NCI-H345 treated with DMSO at 0.1 percent for 48 hours (cell line): Measurements from ENCODE around the gene ZFP64.
"Not testable (repeated sequence)": the region's sequence is repeated elsewhere in the genome, so short reads cannot be mapped to it uniquely, and the experiment has no call there.

Source experiments
- DNase-seq: peaks from one replicate; lab custom pipeline; 2025; ENCODE audit not compliant: unreplicated experiment; lab: John Stamatoyannopoulos, UW

ZFP64 gene

DNA sequence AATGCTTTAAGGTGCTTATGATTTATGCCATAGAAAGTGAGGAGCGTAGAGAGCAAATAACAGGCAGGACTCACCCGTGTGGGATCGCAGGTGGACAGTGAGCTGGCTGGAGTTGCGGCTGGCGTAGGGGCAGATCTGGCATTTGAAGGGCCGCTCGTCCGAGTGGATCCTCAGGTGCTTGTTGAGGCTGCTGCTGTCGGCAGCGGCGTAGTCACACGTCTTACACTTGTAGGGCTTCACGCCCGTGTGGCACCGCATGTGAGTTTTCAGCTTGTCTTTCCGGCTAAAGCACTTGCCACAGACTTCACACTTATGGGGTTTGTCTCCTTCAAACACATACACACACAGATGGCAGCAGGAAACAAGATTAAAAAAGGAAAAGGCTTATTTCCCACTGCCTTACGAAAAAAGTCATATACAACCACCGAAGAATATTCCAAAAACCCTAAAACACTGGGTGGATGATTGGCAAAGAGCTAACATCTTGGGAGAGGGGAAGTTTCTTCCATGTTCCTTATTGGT is 31.5 kb downstream of the ZFP64 start:
- DNase-seq, result no peak

DNA sequence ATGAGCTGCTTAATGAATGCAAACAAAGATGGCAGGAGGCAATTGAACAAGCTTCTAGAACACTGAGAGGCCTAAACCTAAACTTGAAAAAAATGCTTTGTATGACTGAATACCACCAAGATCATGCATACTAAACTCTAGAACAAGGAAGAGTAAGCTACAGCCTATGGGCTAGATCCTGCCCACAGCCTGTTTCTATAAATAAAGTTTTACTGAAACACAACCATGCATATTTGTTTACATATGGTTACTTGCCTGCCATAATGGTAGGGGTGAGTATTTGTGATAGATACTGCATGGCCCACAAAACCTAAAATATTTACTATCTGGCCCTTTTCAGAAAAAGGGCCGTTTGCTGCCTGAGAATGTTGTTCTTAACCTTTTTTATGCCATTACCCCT is 37.0 kb downstream of the ZFP64 start:
- DNase-seq, result no peak

DNA sequence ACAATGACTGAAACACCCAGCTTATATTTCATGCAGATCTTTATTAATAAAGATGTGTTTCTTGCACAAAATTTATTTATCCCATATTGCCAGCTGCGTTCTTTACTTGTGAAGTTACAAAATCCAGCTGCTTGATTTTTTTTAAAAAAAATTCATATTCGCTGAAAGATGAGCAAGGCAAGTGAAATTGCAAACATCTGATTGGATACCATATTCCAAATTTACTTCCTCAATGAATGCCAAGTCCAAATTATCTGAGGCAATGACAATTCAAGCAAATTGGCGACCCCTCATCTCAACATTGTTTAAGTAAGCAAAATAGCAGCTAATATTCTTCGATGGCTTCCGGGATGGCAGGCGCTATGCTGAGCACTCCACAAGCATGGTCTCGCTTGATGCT is 37.7 kb downstream of the ZFP64 start:
- no peak for DNase-seq

DNA sequence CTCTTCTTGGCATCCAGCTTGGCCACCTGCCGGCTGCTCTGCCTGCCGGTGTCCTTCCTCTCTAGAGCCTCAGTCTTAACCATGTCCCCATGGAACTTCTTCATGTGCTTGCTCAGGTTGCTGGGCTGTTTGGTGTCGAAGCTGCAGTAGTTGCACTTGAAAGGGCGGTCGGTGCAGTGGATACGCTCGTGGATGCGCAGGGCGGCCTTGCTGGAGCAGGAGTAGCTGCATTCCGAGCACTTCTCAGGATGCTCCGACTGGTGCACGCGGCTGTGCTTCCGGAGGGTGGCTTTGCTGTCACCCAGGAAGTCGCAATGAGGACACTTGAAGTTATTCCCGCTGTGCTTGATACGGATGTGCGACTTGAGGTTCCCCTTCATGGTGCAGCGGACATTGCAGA is 38.7 kb downstream of the ZFP64 start:
- DNase-seq, result no peak

DNA sequence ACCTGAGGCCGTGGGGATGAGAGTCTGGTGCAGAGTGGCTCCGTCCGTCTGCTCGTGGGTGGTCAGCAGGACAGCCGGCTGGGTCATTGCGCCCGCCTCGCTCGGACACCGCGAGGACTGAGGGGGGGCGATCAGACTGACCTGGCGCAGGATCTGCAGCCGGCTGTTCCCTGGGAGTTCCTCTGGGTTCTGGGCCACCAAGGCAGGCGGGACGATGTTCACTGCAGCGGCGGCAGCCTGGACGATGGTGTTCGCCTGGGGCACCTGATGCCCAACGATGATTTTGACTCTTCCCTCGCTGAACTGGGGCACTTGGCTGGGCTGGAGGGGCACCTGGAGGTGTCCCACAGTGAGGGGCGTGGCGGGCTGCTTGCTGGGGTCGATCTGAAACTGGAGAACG is 39.2 kb downstream of the ZFP64 start:
- no peak for DNase-seq

DNA sequence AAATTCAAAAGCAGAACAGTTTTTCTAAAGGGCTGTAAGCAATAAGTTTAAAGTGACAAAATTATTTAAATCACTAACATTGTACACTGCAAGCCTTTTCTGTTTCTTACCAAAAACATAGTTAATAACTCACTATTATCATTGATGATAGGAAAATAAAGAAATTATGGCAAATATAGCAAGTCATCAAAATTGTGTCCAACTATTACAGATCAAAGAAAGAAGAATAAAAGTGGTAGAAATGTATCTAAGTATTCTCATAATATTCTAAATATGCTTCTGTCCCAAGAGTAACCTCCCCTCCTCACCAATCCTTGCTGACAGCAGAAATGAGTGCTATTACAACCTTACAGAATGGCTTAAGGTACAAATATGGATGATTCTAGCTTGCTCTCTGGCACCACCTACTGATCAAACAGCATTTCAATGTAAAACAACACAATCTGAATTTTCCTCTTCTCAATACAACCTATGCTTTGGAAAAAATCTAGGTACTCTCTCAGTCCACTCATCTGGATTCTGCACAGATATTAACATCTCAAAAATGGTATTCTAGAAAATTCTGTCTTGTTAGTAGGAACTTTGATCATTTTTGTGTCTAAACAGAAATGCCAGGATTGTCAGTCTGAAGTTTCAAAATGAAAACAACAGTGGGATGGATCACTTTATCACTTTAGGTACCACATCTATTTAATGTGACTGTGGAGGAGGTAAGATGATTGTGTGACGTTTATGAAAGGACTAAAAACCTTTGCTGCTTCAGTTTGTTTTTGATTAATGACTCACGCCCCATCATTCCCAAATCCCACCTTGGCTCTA is 40.9 kb downstream of the ZFP64 start:
- peak; percentile 46 for DNase-seq

DNA sequence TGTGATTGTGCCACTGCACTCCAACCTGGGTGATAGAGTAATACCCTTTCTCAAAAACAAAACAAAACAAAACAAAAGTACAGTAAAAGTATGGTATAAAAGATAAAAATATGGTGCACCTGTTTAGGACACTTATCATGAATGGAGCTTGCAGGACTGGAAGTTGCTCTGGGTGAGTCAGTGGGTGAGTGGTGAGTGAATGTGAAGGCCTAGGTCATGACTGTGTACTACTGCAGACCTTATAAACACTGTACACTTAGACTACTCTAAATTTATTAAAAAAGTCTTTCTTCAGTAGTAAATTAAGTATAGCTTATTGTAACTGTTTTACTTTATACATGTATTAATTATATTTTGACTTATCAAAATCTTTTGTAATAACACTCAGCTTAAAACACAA is 46.0 kb downstream of the ZFP64 start:
- DNase-seq, result no peak

DNA sequence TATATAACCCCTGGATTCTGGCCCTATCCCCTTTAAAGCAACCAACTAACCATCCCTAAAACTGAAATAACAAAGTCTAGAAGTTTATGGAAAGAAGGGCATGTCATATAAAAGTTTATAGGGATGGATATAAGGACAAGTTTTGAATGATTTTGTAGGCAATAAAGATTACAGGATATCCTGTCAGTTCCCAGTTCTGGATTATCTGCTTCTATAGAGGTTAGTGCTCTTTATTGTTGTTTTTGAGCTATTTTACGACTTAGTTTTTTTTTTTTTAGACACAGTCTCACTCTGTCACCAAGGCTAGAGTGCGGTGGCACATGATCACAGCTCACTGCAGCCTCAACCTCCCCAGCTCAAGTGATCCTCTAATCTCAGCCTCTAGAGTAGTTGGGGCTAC is 48.3 kb downstream of the ZFP64 start:
- DNase-seq, result no peak

DNA sequence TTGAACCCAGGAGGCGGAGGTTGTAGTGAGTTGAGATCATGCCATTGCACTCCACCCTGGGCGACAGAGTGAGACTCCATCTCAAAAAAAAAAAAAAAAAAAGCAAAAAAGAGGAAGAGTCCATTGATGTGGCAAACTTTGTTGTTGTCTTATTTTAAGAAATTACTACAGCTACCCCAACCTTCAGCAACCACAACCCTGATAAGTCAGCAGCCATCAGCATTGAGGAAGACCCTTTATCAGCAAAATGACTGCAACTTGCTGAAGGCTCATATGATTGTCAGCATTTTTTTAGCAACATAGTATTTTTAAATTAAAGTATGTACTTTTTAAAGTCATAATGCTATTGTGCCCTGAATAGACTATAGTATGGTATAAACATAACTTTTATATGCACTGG is 48.8 kb downstream of the ZFP64 start:
- DNase-seq, result no peak

DNA sequence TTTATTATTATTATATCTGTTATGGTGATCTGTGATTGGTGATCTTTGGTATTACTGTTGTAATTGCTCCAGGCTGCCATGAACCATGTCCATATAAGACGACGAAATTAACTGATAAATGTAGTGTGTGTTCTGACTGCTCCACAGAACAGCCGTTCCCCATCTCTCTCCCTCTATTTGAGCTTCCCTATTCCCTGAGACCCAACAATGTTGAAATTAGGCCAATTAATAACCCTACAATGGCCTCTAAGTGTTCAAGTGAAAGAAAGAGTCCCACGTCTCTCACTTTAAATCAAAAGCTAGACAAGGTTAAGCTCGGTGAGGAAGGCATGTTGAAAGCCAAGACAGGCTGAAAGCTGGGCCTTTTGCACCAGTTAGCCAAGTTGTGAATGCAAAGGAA is 51.6 kb downstream of the ZFP64 start:
- DNase-seq, result no peak

DNA sequence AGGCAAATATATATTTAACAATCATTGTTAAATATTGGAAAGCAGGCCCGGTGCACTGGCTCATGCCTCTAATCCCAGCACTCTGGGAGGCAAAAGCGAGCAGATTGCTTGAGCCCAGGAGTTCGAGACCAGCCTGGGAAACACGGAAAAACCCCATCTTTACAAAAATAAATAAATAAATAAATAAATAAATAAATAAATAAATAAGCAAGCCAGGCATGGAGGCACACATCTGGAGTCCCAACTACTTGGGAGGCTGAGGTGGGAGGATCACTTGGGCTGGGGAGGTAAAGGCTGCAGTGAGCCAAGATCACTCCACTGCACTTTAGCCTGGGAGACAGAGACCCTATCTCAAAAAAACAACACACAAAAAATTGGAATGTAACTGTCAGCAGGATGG is 53.7 kb downstream of the ZFP64 start:
- no peak for DNase-seq

DNA sequence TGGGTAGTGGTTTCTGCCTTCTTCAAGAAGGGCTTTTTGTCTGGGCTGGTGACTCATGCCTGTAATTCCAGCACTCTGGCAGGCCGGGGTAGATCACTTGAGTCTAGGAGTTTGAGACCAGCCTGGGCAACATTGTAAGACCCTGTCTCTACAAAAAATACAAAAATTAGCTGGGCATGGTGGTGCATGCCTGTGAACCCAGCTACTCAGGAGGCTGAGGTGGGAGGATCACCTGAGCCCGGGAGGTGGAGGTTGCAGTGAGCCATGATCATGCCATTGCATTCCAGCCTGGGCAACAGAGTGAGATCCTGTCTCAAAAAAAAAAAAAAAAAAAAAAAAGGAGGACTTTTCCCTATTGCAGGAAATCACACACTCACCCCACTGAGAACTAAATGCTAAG is 57.9 kb downstream of the ZFP64 start:
- DNase-seq, result not testable (repeated sequence)

DNA sequence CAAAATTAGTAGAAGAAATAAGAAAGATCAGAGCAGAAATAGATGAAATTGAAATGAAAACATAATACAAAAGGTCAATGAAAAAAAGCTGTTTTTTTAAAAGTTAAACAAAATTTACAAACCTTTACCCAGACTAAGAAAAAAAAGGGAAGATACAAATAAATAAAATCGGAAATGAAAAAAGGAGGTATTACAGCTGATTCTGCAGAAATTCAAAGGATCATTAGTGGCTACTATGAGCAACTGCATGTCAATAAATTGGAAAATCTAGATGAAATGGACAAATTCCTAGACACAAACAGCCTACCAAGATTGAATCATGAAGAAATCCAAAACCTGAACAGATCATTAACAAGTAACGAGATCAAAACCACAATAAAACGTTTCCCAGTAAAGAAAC is 59.2 kb downstream of the ZFP64 start:
- DNase-seq, result no peak

DNA sequence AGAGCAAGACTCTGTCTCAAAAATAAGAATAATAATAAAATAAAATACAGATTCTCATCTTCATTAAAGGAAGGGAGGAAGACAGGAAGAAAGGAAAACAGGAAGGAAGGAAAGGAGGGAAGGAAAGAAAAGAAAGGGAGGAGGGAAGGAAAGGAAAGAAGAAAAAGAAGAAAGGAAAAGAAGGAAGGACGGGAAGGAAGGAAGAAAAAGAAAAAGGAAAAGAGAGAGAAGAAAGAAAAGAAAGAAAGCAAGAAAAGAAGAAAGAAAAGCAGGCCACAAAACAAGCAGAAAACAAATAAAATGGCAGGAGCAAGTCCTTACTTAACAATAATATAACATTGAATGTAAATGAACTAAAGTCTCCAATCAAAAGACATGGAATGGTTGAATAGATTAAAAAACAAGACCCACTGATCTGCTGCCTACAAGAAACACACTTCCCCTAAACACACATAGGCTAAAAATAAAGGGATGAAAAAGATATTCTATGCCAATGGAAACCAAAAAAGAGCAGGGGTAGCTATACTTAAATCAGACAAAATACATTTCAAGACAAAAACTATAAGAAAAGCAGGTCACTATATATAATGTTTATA is 60.4 kb downstream of the ZFP64 start:
- DNase-seq, result no peak

DNA sequence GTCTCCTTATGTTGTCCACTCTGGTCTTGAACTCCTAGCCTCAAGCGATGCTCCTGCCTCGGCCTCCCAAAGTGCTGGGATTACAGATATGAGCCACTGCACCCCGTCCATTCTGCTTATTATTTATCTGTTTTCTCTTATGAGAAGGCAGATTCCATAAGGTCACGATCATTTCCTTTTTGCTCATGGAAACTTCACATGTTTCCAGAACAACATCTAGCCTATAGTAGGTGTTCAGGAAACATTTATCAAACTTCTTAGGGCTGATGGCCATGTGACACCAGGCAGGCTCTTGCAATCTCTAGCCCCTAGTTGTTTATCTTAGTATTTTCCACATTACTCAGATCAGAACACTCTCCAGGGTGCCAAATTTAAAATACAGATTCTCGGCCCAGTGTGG is 61.2 kb downstream of the ZFP64 start:
- DNase-seq, result no peak

DNA sequence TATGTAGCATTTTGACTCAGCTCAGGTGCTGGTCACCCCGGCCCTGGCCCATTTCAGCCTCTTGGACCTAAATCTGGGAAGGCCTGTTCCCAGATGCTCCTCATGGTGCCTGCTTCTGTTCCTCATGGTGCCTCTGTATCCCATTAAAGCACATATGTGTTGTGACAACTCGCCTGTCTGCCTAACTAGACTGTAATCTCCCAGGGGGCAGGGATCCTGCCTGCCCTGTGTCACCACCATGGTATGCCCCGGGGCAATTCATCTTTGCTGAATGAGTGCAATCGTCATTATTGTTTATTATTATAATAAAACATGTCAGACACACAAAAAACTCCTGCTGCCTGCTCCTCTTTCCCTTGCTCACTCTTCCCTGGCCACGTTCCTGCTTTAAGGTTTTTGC is 62.0 kb downstream of the ZFP64 start:
- no peak for DNase-seq

DNA sequence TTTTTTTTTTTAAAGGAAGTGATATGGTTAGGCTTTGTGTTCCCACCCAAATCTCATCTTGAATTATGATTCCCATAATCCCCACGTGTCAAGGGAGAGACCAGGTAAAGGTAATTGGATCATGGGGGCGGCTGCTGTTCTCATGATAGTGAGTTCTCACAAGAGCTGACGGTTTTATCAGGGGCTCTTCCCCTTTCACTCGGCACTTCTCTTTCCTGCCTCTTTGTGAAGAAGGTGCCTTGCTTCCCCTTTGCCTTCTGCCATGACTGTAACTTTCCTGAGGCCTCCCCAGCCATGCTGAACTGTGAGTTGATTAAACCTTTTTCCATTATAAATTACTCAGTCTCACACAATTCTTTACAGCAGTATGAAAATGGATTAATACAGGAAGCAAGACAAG is 64.3 kb downstream of the ZFP64 start:
- no peak for DNase-seq

DNA sequence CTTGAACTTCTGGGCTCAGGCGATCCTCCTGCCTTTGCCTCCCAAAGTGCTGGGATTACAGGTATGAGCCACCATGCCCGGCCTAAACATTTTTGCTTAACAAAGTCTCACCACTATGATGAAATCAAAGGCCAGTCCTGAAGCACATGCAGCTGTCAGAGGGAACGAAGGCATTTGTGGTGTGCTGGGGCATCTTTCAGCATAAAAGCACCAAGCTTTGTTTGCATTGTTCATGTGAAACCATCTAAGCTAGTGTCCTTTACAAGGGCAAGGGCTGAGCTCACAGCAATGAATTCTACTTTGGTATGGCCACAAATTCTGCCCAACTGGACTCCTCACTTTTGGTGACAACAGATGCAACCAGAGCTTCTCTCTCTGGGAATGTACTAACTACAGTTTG is 66.8 kb downstream of the ZFP64 start:
- no peak for DNase-seq

DNA sequence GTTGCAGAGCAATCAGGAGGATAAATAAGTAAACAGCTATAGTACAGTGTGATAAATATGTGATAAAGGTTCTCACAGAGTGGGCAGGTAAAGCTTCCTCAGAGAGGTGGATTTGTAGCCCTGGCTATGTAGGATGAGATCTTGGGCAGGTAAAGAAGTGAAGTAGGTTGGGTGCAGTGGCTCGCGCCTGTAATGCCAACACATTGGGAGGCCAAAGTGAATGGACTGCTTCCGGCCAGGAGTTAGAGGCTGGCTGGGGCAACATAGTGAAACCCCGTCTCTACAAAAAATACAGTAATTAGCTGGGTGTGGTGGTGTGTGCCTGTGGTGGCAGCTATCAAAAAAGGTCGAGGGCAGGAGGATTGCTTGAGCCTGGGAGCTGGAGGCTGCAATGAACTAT is 72.9 kb downstream of the ZFP64 start:
- no peak for DNase-seq

DNA sequence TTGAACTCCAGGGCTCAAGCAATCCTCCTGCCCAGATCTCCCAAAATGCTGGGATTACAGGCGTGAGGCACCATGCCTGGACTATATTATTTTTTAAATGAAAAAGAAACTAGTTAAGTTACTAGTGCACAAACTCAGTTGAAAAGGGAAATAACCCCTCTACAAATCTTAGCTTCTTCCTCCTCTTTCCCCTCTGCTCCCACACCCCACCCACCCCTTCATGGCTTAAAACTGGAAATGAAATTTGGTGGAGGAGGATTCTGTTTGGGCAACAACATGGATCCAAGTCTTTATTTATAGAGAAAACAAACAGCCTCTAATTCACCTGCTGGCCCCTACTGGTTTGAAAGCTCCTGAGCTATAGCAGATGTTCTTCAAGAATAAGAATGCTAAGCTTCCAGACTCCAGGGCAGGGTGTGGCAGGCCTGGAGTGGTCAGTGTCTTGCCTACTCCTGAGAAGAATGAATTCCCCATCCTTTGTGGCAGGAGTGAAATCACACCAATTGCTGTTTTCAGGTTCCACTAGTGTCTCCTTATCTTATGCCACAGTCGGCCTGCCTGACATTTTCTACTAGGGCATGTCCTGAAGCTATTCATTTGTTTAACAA is 73.5 kb downstream of the ZFP64 start:
- DNase-seq, result no peak

DNA sequence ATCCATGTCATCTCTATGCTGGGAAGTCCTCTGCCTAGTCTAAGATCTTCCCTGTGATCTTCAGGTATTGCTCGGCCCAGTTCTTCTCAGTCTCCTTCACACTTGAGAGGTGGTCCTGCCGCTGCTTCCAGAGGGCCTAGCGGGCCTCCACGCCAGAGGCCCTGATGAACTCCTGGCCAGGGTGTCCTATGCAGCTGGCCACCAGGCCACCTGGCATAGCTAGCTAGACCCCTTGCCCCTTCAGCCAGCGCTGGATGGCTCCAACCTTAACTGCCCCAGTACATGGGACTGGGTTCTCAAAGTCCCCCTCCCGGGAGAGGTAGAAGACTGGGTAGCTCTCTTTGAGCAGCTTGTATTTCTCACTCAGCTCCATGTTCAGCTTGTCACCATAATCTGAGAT is 81.1 kb downstream of the ZFP64 start:
- no peak for DNase-seq
